AG08395 (cell line): ENCODE data around the gene ME1.

ENCODE experiments used
- DNase-seq: peaks from one replicate; pipeline ENCODE4 v3.0.0; 2012; ENCODE audit warnings: mixed read lengths, low spot score

ME1 gene

DNA sequence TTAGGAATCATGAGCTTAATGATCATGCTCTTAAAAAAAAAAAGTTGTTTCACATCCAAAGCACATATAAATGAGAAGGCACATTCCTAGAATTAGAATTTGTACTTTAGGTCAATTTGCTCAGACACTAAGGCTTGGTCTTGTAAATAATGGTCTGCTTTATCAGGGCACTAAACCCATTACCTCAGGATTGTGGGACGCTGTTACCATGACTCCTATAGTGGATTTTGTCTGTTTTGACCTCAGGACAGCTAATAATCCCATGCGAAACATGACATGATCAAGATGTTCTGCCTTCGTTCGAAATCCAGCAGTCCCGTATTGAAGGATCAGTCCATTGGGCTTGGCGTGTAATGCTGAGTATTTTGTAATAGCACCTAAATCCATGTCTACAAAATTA lies 240.2 kb downstream of the ME1 start:
- no peak for DNase-seq

DNA sequence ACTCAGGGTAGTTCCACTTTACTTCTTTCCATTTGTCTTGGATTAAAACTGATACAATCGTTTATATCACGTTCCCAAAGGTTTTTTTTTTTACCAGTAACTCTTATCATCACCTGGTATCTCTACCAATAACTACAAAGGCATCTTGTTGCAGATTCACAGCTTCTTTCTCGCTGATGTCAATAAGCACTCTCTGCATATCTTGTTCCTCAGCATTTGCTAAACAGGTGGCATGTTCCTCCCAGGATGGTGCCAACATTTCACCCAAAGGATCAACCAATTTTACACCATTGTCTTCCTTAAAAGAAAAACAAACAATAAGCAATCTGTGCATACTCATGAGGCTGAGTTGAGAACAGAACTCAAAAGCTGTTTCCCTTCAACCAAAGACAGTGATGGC lies 242.3 kb downstream of the ME1 start:
- DNase-seq: no peak

DNA sequence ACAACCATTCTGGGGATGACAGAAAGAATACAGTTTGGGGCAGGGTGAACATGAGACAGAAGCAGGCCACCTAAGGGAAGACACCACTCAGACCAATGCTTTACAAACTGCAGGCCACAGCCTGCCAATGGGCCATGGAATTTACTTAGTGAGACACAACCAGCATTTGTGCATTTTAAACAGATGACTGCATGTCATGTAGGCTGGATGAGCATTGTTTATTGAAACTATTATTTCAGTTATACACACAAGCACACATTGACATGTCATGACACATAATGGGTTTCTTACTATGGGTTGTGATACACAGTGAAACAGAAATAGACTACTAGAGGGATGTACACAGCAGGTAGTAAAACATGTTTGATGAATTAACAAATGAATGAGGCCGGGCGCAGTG lies 245.8 kb downstream of the ME1 start:
- DNase-seq: no peak

DNA sequence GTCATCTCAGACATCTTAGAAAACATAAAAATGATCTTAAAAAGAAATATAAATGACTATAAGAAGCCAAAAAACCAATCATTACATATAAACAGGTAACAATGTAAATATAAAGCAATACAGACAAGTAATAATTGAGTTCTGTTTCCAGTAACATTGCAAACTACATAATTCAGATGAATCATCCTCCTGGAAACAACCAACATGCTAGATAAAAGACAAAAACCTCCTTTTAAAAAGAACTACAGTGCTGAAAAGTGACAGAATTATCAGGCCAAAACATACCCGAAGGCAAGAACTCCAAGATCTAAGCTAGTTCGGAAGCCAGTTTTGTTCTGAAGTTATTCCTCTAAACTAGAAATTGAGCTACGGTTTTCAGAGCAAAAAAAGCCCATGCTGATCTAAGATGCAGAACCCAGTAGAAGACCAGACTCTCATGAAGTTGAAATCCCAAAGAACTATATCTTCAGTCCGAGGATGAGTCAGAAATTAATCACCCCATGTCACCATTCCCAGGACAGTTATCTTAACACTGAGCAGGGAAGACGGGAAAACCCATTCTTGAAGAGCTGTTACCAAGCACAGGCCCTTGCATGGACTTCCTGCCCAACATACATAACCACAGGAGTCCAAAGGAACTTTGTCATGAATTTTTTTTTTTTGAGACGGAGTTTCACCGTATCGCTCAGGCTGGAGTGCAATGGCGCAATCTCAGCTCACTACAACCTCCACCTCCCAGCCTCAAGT lies 247.6 kb downstream of the ME1 start:
- peak; percentile 76 for DNase-seq

DNA sequence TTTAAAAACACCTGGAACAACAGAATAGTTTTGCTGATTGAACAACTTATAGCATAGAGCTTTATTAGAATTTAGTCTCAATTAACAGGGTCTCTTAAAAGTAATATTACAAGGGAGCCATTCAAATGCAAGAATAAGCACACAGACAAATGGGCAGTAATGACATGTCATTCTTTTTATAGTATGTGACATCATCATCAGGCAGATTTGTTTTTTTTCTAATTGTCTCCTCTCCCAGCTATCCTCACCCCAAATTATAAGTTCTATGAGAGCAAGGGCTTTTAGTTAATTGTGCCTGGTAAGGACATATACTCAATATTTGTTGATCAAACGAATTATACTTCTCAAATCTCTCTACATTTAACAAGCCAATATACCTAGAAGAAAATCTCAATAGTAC lies 248.7 kb downstream of the ME1 start:
- no peak for DNase-seq

DNA sequence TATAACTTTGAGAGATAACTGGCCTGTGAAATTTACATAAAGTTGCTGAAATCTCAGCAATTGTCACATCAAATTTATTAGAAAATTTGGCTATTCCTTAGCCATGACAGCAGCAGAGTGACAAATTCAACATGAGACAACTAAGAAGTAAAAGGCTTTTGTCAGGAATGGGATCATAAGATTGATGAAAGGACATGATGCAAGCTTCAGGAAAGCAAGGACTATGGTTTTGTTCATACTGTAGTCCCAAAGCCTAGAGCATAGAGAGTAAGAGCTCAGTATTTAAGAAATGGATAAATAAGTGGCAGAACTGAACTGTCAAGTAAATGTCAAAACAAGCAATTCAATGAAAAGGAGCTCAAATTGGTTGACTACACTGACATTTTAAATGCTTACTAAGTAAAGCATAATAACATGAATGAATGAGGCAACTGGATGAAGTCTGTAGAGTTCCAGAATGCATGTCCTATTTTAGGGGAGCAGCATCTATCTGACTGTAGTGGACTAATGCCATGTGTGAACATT lies 250.4 kb downstream of the ME1 start:
- no peak for DNase-seq

DNA sequence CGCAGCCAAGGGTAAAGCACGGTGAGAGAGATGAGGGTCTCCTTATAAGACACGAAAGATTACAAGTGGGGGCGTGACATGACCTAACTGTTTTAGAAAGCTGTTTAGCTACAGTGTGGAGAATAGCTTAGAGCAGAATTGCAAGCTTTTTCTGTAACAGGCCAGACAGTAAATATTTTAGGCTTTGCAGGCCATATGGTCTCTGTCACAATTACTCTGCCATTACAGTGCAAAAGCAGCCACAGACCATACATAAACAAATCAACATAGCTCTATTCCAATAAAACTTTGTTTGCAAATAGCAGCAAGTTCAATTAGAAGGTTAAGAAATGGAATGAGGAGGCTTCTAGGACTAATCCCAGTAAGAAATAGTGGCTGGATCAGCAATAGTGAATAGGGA lies 254.6 kb downstream of the ME1 start:
- DNase-seq: no peak

DNA sequence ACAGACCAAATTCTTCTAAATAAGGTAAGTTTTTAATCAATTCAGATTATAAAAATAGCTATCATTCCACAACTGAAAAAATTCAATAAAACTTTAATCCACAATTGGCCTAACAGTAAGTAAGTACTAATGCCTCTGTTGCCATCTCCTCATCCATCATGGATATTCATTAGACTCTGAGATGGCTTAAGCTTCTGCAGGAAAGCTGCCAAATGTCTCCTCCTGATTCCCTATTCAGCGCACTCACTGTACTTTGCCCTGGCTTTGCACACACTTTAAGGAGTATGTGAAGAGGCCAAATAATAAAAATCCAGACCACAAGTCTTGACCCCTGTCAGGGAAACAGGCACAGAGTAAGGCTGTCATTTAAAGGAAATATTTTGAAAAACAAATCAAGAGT lies 261.3 kb downstream of the ME1 start:
- DNase-seq: no peak

DNA sequence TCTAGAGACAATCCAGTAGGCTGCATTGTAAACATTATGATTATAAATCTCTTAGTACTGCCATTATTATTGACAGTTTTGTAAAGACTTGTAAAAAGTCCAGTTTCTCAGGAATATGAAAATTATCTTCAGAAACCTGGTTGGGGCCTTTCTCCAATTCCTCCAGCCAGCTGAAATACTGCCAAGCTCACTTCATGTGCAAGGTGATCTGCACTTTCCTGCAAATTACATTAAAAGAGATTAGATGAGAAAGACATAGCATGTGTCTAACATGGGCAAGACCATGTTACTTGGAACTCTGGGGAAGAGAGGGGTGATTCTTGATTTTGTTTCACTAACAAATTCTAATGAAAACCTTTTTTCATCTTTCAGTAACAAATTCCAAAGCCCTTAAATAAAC lies 261.7 kb downstream of the ME1 start:
- DNase-seq: no peak

DNA sequence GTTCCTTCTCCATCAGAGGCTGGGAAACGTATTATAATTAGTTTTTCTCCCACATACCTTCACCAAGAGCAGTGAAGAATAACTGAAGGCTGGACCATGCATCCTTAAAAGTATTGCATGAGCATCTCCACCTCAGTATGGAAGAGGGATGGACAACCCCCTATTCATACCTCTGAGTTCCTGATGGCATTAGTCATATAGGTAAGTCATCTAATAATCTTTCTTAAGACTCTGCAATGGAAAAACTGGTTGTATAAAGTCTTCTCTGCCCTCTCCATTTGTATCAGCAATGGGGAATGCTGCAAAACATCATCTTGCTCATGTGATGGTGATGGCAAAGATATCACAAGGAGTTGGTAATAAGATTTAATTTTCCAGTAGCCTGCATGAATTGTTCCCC lies 262.3 kb downstream of the ME1 start:
- no peak for DNase-seq

DNA sequence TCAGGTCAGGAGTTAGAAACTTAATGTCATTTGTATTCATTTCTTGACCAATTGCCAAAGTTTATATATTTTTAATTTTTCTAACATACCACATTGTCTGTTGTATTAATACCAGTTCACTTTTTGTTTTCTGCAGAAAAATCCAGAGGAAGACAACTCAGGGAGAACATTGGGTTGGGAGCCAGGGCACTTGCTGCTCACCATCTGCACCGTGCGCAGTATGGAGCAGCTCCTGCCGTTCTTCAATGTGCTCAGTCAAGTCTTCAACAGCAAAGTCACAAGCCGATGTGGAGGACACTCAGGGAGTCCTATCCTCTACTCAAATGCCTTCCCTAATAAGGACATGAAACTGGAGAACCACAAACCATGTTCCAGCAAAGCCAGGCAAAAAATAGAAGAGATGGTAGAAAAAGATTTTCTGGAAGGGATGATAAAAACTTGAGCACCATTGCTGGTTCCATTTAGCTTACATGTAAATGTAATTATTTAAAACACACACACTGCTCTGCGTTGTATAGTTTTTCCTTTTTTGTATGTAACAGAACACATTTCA lies 263.0 kb downstream of the ME1 start:
- no peak for DNase-seq
